SK-N-SH treated with all-trans-retinoic acid at 6 μM for 48 hours (cell line): ENCODE data around the gene ANKS1A.

Source experiments
- ATAC-seq: fragments of 200-7000 bp; cut with Tn5 transposase; 3 replicates; pipeline ENCODE4 v1.9.1; 2020; ENCODE audit warnings: mild to moderate bottlenecking, moderate library complexity
- ARNTL ChIP-seq: fragments of 450-650 bp; formaldehyde crosslinking; IDR thresholded peaks from 2 replicates; pipeline ENCODE4 v1.5.0; 2020; ENCODE audit warnings: low read depth, mild to moderate bottlenecking, moderate library complexity, borderline replicate concordance
- BACH2 ChIP-seq: fragments of 250-450 bp; sonication (Bioruptor Pico); IDR thresholded peaks from 2 replicates; pipeline ENCODE4 v1.9.0; 2021; ENCODE audit warnings: mild to moderate bottlenecking, borderline replicate concordance
- CSDC2 ChIP-seq: fragments of 250-450 bp; sonication (Bioruptor Pico); IDR thresholded peaks from 2 replicates; pipeline ENCODE4 v1.5.0; 2020; ENCODE audit warnings: mild to moderate bottlenecking, moderate library complexity
- GLIS3 ChIP-seq: fragments of 250-450 bp; sonication (Bioruptor Pico); IDR thresholded peaks from 2 replicates; pipeline ENCODE4 v1.5.0; 2020; ENCODE audit warnings: mild to moderate bottlenecking, moderate library complexity
- ISL1 ChIP-seq: fragments of 250-450 bp; sonication (Bioruptor Pico); IDR thresholded peaks from 2 replicates; pipeline ENCODE4 v2.1.2; 2022; ENCODE audit warnings: mild to moderate bottlenecking, moderate library complexity
- RARB ChIP-seq: fragments of 250-450 bp; sonication (Bioruptor Pico); IDR thresholded peaks from 2 replicates; pipeline ENCODE4 v1.8.0; 2021; ENCODE audit warnings: mild to moderate bottlenecking, moderate library complexity
- SNAI2 ChIP-seq: fragments of 250-450 bp; sonication (Bioruptor Pico); IDR thresholded peaks from 2 replicates; pipeline ENCODE4 v1.5.0; 2020; ENCODE audit warnings: mild to moderate bottlenecking, moderate library complexity
- TCF4 ChIP-seq: fragments of 250-450 bp; sonication (Bioruptor Pico); IDR thresholded peaks from 2 replicates; pipeline ENCODE4 v1.8.0; 2021; ENCODE audit warnings: mild to moderate bottlenecking, moderate library complexity, borderline replicate concordance
- TOX ChIP-seq: fragments of 250-450 bp; sonication (Bioruptor Pico); IDR thresholded peaks from 2 replicates; pipeline ENCODE4 v1.8.0; 2021; ENCODE audit warnings: mild to moderate bottlenecking, moderate library complexity, borderline replicate concordance
- ZC3H10 ChIP-seq: fragments of 250-450 bp; sonication (Bioruptor Pico); IDR thresholded peaks from 2 replicates; pipeline ENCODE4 v1.5.1; 2021; ENCODE audit warnings: mild to moderate bottlenecking, moderate library complexity
- ZFP3 ChIP-seq: fragments of 250-450 bp; sonication (Bioruptor Pico); IDR thresholded peaks from 2 replicates; pipeline ENCODE4 v1.5.0; 2020; ENCODE audit warnings: mild to moderate bottlenecking, moderate library complexity
- ZFP30 ChIP-seq: fragments of 450-650 bp; formaldehyde crosslinking; IDR thresholded peaks from 2 replicates; pipeline ENCODE4 v1.5.0; 2022; ENCODE audit warnings: mild to moderate bottlenecking, moderate library complexity
- ZNF565 ChIP-seq: fragments of 450-650 bp; formaldehyde crosslinking; conservative IDR thresholded peaks from 2 replicates; pipeline ENCODE4 v1.5.0; 2020; ENCODE audit warnings: low read depth, mild to moderate bottlenecking, moderate library complexity
- ZNF70 ChIP-seq: fragments of 450-650 bp; formaldehyde crosslinking; IDR thresholded peaks from 2 replicates; pipeline ENCODE4 v1.5.0; 2020; ENCODE audit warnings: mild to moderate bottlenecking, moderate library complexity
- ZNF8 ChIP-seq: fragments of 450-650 bp; formaldehyde crosslinking; IDR thresholded peaks from 2 replicates; pipeline ENCODE4 v1.5.0; 2020; ENCODE audit warnings: mild to moderate bottlenecking, moderate library complexity
- TF ChIP-seq, protein P1 (sequence below): fragments of 250-450 bp; sonication (Bioruptor Pico); IDR thresholded peaks from 2 replicates; pipeline ENCODE4 v1.8.0; 2021; ENCODE audit warnings: low read depth, mild to moderate bottlenecking, moderate library complexity, borderline replicate concordance
- TF ChIP-seq, protein P2 (sequence below): fragments of 250-450 bp; sonication (Bioruptor Pico); IDR thresholded peaks from 2 replicates; pipeline ENCODE4 v1.5.1; 2021; ENCODE audit warnings: mild to moderate bottlenecking, moderate library complexity
- TF ChIP-seq, protein P3 (sequence below): fragments of 250-450 bp; sonication (Bioruptor Pico); IDR thresholded peaks from 2 replicates; pipeline ENCODE4 v1.5.0; 2020; ENCODE audit warnings: mild to moderate bottlenecking, moderate library complexity
- TF ChIP-seq, protein P4 (sequence below): fragments of 250-450 bp; sonication (Bioruptor Pico); IDR thresholded peaks from 2 replicates; pipeline ENCODE4 v1.8.0; 2020; ENCODE audit warnings: mild to moderate bottlenecking, moderate library complexity, borderline replicate concordance
- TF ChIP-seq, protein P5 (sequence below): fragments of 250-450 bp; sonication (Bioruptor Pico); IDR thresholded peaks from 2 replicates; pipeline ENCODE4 v1.5.1; 2020; ENCODE audit warnings: low read depth, mild to moderate bottlenecking, moderate library complexity

The ANKS1A gene

DNA sequence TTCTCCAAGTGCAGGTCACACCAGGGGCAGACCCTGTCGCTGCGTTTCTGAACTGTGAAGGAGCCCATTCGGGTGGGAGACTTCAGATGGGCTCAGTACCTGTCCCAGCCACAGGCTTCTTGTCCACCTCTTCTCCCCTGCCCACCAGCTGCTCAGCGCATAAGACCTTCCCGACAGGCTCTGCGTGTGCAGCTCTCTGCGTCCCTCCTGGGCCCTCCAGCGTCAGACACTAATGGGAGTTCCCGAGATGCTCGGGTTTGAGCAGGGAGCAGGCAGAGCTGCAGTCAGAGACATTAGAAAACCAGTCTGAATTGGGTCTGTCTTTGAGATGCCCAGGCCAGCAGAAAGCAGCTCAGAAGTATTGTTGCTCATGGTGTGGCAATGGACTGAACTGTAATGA, 201.7 kb downstream of the ANKS1A start:
- ATAC-seq, result no peak
- TF ChIP-seq GLIS3 (CRISPR knock-in tag) (no peak), ZNF70 (no peak), ZNF565 (no peak), ARNTL (CRISPR knock-in tag) (no peak), CSDC2 (CRISPR knock-in tag) (no peak), BACH2 (CRISPR knock-in tag) (no peak), ISL1 (CRISPR knock-in tag) (no peak), TCF4 (CRISPR knock-in tag) (no peak), ZC3H10 (CRISPR knock-in tag) (no peak), TOX (CRISPR knock-in tag) (no peak), RARB (CRISPR knock-in tag) (no peak), ZNF8 (CRISPR knock-in tag) (no peak), ZFP3 (CRISPR knock-in tag) (no peak)
- TF ChIP-seq, protein P1, sequence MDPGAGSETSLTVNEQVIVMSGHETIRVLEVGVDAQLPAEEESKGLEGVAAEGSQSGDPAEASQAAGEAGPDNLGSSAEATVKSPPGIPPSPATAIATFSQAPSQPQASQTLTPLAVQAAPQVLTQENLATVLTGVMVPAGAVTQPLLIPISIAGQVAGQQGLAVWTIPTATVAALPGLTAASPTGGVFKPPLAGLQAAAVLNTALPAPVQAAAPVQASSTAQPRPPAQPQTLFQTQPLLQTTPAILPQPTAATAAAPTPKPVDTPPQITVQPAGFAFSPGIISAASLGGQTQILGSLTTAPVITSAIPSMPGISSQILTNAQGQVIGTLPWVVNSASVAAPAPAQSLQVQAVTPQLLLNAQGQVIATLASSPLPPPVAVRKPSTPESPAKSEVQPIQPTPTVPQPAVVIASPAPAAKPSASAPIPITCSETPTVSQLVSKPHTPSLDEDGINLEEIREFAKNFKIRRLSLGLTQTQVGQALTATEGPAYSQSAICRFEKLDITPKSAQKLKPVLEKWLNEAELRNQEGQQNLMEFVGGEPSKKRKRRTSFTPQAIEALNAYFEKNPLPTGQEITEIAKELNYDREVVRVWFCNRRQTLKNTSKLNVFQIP, result no peak
- TF ChIP-seq, protein P2, sequence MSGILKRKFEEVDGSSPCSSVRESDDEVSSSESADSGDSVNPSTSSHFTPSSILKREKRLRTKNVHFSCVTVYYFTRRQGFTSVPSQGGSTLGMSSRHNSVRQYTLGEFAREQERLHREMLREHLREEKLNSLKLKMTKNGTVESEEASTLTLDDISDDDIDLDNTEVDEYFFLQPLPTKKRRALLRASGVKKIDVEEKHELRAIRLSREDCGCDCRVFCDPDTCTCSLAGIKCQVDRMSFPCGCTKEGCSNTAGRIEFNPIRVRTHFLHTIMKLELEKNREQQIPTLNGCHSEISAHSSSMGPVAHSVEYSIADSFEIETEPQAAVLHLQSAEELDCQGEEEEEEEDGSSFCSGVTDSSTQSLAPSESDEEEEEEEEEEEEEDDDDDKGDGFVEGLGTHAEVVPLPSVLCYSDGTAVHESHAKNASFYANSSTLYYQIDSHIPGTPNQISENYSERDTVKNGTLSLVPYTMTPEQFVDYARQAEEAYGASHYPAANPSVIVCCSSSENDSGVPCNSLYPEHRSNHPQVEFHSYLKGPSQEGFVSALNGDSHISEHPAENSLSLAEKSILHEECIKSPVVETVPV, result no peak
- TF ChIP-seq, protein P3, sequence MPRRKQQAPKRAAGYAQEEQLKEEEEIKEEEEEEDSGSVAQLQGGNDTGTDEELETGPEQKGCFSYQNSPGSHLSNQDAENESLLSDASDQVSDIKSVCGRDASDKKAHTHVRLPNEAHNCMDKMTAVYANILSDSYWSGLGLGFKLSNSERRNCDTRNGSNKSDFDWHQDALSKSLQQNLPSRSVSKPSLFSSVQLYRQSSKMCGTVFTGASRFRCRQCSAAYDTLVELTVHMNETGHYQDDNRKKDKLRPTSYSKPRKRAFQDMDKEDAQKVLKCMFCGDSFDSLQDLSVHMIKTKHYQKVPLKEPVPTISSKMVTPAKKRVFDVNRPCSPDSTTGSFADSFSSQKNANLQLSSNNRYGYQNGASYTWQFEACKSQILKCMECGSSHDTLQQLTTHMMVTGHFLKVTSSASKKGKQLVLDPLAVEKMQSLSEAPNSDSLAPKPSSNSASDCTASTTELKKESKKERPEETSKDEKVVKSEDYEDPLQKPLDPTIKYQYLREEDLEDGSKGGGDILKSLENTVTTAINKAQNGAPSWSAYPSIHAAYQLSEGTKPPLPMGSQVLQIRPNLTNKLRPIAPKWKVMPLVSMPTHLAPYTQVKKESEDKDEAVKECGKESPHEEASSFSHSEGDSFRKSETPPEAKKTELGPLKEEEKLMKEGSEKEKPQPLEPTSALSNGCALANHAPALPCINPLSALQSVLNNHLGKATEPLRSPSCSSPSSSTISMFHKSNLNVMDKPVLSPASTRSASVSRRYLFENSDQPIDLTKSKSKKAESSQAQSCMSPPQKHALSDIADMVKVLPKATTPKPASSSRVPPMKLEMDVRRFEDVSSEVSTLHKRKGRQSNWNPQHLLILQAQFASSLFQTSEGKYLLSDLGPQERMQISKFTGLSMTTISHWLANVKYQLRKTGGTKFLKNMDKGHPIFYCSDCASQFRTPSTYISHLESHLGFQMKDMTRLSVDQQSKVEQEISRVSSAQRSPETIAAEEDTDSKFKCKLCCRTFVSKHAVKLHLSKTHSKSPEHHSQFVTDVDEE (CRISPR knock-in tag), result no peak
- TF ChIP-seq, protein P4, sequence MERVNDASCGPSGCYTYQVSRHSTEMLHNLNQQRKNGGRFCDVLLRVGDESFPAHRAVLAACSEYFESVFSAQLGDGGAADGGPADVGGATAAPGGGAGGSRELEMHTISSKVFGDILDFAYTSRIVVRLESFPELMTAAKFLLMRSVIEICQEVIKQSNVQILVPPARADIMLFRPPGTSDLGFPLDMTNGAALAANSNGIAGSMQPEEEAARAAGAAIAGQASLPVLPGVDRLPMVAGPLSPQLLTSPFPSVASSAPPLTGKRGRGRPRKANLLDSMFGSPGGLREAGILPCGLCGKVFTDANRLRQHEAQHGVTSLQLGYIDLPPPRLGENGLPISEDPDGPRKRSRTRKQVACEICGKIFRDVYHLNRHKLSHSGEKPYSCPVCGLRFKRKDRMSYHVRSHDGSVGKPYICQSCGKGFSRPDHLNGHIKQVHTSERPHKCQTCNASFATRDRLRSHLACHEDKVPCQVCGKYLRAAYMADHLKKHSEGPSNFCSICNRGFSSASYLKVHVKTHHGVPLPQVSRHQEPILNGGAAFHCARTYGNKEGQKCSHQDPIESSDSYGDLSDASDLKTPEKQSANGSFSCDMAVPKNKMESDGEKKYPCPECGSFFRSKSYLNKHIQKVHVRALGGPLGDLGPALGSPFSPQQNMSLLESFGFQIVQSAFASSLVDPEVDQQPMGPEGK (CRISPR knock-in tag), result no peak
- TF ChIP-seq, protein P5, sequence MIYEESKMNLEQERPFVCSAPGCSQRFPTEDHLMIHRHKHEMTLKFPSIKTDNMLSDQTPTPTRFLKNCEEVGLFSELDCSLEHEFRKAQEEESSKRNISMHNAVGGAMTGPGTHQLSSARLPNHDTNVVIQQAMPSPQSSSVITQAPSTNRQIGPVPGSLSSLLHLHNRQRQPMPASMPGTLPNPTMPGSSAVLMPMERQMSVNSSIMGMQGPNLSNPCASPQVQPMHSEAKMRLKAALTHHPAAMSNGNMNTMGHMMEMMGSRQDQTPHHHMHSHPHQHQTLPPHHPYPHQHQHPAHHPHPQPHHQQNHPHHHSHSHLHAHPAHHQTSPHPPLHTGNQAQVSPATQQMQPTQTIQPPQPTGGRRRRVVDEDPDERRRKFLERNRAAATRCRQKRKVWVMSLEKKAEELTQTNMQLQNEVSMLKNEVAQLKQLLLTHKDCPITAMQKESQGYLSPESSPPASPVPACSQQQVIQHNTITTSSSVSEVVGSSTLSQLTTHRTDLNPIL (CRISPR knock-in tag), result no peak

DNA sequence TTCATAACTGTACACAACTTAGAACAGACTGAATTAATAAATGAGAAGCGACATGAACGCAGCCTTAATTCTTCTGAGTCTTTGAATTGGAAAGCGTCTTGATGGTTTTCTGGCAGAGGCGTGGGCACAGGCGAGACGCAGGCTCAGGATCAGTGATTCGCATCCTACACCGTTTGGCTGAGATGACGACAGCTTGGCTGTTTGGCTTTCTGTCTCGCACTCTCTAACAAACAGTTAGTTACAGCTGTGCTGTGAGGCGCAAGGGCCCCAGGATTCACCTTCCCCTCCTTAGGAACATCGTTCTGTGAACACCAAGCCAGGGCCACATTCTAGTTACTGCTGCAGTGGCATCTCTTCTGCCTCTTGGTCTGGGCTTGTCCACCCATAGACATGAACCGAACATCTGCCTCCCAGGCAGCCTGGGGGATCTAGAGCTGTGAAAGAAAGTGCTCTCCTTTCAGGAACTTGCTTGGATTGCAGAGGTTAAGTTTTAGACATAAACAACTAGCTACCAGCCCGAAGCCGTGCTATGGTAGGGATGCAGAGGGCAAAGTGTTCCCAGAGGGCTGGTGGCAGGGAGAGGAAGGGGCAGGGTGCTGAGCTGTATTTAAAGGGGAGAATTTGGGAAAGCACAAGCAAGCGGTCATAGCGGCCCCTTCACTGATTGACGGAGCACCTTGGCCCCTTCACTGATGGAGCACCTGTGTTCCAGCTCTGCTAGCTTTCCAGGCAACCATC, 202.5 kb downstream of the ANKS1A start:
- ATAC-seq, result no peak
- no peak for TF ChIP-seq SNAI2 (CRISPR knock-in tag)
- TF ChIP-seq, protein P2, result no peak
- TF ChIP-seq, protein P5 (CRISPR knock-in tag), result no peak
- no peak for TF ChIP-seq ISL1 (CRISPR knock-in tag)
- TF ChIP-seq ZC3H10 (CRISPR knock-in tag), result no peak
- no peak for TF ChIP-seq ZNF565
- no peak for TF ChIP-seq ZFP30 (CRISPR knock-in tag)
- TF ChIP-seq, protein P4 (CRISPR knock-in tag), result no peak
